K562 (cell line): Measurements from ENCODE around the gene HLCS. TPM values are rescaled to one million over a fixed set of nuclear protein-coding genes. Genes with fewer than 3 reads are reported as not detected.
A peak's percentile ranks its signal among the peaks of the same experiment; 100 is the strongest.

ENCODE experiments used
- ARNT ChIP-seq, 2 experiments: fragments of 450-650 bp; IDR thresholded peaks; 2 replicates each; pipeline ENCODE4 v1.6.1; 2016; ENCODE audit warnings: mild to moderate bottlenecking in 1 of 2
- BRD9 ChIP-seq: fragments of 450-650 bp; IDR thresholded peaks from 2 replicates; pipeline ENCODE4 v1.6.1; 2018; ENCODE audit warnings: low read depth; ENCODE audit not compliant: partially characterized antibody
- CHD4 ChIP-seq: fragments of 200-600 bp; sonication (generic); IDR thresholded peaks from 3 replicates; pipeline ENCODE4 v1.6.1; 2012; ENCODE audit warnings: low read depth, mild to moderate bottlenecking, mixed read lengths, low read length, inconsistent platforms; ENCODE audit not compliant: insufficient read depth, insufficient replicate concordance, poor library complexity, severe bottlenecking
- LEF1 ChIP-seq: fragments of 450-650 bp; IDR thresholded peaks from 2 replicates; pipeline ENCODE4 v1.6.1; 2016; ENCODE audit warnings: mild to moderate bottlenecking
- MCM7 ChIP-seq, 2 experiments: fragments of 450-650 bp; IDR thresholded peaks; 2 replicates each; pipeline ENCODE4 v1.6.1; 2016 to 2018
- SETDB1 ChIP-seq: IDR thresholded peaks from one replicate; pipeline ENCODE4 v1.6.1; 2012; ENCODE audit warnings: low read length, control low read depth, inconsistent platforms
- SMARCE1 ChIP-seq: fragments of 450-650 bp; IDR thresholded peaks from 2 replicates; pipeline ENCODE4 v1.7.1; 2016; ENCODE audit warnings: mild to moderate bottlenecking
- SNIP1 ChIP-seq: fragments of 450-650 bp; IDR thresholded peaks from 2 replicates; pipeline ENCODE4 v1.7.1; 2017; ENCODE audit warnings: low read depth, mild to moderate bottlenecking
- ZNF121 ChIP-seq: sonication (generic); formaldehyde crosslinking; conservative IDR thresholded peaks from 2 replicates; pipeline ENCODE4 v1.8.0; 2022; ENCODE audit warnings: missing genetic modification reagents
- polyA plus RNA-seq, 8 experiments: library from polyadenylated mRNA; depleted of rRNA in 4 of 8; stranded (reverse) in 5 of 8; unstranded in 3 of 8; fragments of >200 nt; fragmentation: Nextera tagmentation in 2 of 8; fragmentation: Illumina TruSeq in 1 of 8; extraction: Ambion mirVana in 2 of 8; extraction: Trizol in 1 of 8; gene quantifications; 2 replicates each; pipeline versions ENCODE4 v1.2.1 to v1.2.3, GENCODE V29; 2011 to 2014; ENCODE audit warnings: inconsistent platforms in 1 of 8, missing spikeins in 1 of 8
- total RNA-seq, 7 experiments: library from RNA; depleted of rRNA in 6 of 7; stranded (reverse); fragments of >200 nt in 6 of 7; fragmentation: Illumina TruSeq in 2 of 7; extraction: Trizol in 2 of 7; gene quantifications; 2 replicates each; pipeline versions ENCODE4 v1.2.1 to v1.2.3, GENCODE V29; 2011 to 2021; ENCODE audit warnings: low replicate concordance in 1 of 7
- TF ChIP-seq, protein P1 (sequence below): sonication (generic); formaldehyde crosslinking; IDR thresholded peaks from 2 replicates; pipeline ENCODE4 v1.8.1; 2023; ENCODE audit warnings: mild to moderate bottlenecking, missing genetic modification reagents
- TF ChIP-seq, protein P2 (sequence below), 2 experiments: fragments of 450-650 bp; IDR thresholded peaks; 2 replicates each; pipeline ENCODE4 v1.6.1; 2016
- TF ChIP-seq, protein P3 (sequence below): fragments of 250-450 bp; sonication (Bioruptor Pico); IDR thresholded peaks from 2 replicates; pipeline ENCODE4 v1.8.0; 2022; ENCODE audit warnings: moderate library complexity, mild to moderate bottlenecking, inconsistent platforms
- TF ChIP-seq, protein P4 (sequence below): fragments of 200-800 bp; sonication (Bioruptor generic); IDR thresholded peaks from 2 replicates; pipeline ENCODE4 v1.6.1; 2016; ENCODE audit warnings: missing genetic modification characterization, missing compliant biosample characterization

The HLCS gene
- total and polyA plus RNA-seq, 9 of the 15 experiments (the other 6 are each of a cell fraction or from before 2014, with no cell fraction given): 3.0 to 21.5 (median 17.1) TPM

DNA sequence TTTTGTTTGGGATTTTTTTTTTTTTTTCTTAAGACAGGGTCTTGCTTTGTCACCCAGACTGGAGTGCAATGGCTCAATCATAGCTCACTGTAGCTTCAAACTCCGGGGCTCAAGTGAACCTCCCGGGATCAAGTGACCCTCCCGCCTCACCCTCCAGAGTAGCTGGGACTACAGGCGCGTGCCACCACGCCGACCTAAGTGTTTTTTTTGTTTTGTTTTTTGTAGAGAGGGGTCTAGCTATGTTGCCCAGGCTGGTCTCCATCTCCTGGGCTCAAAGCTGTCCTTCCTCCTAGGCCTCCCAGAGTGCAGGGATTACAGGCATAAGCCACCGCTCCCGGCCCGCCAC, 776 bp downstream of the HLCS start (continued):
- TF ChIP-seq, protein P1, sequence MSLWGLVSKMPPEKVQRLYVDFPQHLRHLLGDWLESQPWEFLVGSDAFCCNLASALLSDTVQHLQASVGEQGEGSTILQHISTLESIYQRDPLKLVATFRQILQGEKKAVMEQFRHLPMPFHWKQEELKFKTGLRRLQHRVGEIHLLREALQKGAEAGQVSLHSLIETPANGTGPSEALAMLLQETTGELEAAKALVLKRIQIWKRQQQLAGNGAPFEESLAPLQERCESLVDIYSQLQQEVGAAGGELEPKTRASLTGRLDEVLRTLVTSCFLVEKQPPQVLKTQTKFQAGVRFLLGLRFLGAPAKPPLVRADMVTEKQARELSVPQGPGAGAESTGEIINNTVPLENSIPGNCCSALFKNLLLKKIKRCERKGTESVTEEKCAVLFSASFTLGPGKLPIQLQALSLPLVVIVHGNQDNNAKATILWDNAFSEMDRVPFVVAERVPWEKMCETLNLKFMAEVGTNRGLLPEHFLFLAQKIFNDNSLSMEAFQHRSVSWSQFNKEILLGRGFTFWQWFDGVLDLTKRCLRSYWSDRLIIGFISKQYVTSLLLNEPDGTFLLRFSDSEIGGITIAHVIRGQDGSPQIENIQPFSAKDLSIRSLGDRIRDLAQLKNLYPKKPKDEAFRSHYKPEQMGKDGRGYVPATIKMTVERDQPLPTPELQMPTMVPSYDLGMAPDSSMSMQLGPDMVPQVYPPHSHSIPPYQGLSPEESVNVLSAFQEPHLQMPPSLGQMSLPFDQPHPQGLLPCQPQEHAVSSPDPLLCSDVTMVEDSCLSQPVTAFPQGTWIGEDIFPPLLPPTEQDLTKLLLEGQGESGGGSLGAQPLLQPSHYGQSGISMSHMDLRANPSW (CRISPR knock-in tag): no peak
- TF ChIP-seq ZNF121 (CRISPR knock-in tag) (peak; percentile 98), LEF1 (no peak), SMARCE1 (peak; percentile 50; the same call in 1 of the 2 replicates), BRD9 (no peak), SETDB1 (peak; percentile 11), CHD4 (no peak), MCM7 (IDR thresholded peaks at IDR 0.05) (no peak), SNIP1 (0 out of 2 replicates have a peak, but pooled peaks have one; percentile 22), ARNT (IDR thresholded peaks at IDR 0.05) (no peak)
- TF ChIP-seq, protein P2, sequence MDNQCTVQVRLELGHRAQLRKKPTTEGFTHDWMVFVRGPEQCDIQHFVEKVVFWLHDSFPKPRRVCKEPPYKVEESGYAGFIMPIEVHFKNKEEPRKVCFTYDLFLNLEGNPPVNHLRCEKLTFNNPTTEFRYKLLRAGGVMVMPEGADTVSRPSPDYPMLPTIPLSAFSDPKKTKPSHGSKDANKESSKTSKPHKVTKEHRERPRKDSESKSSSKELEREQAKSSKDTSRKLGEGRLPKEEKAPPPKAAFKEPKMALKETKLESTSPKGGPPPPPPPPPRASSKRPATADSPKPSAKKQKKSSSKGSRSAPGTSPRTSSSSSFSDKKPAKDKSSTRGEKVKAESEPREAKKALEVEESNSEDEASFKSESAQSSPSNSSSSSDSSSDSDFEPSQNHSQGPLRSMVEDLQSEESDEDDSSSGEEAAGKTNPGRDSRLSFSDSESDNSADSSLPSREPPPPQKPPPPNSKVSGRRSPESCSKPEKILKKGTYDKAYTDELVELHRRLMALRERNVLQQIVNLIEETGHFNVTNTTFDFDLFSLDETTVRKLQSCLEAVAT (IDR thresholded peaks at IDR 0.05): peak; percentile 69 to 81; a peak in 2 of 4 replicates
- TF ChIP-seq, protein P3, sequence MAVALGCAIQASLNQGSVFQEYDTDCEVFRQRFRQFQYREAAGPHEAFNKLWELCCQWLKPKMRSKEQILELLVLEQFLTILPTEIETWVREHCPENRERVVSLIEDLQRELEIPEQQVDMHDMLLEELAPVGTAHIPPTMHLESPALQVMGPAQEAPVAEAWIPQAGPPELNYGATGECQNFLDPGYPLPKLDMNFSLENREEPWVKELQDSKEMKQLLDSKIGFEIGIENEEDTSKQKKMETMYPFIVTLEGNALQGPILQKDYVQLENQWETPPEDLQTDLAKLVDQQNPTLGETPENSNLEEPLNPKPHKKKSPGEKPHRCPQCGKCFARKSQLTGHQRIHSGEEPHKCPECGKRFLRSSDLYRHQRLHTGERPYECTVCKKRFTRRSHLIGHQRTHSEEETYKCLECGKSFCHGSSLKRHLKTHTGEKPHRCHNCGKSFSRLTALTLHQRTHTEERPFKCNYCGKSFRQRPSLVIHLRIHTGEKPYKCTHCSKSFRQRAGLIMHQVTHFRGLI: no peak
- TF ChIP-seq, protein P4, sequence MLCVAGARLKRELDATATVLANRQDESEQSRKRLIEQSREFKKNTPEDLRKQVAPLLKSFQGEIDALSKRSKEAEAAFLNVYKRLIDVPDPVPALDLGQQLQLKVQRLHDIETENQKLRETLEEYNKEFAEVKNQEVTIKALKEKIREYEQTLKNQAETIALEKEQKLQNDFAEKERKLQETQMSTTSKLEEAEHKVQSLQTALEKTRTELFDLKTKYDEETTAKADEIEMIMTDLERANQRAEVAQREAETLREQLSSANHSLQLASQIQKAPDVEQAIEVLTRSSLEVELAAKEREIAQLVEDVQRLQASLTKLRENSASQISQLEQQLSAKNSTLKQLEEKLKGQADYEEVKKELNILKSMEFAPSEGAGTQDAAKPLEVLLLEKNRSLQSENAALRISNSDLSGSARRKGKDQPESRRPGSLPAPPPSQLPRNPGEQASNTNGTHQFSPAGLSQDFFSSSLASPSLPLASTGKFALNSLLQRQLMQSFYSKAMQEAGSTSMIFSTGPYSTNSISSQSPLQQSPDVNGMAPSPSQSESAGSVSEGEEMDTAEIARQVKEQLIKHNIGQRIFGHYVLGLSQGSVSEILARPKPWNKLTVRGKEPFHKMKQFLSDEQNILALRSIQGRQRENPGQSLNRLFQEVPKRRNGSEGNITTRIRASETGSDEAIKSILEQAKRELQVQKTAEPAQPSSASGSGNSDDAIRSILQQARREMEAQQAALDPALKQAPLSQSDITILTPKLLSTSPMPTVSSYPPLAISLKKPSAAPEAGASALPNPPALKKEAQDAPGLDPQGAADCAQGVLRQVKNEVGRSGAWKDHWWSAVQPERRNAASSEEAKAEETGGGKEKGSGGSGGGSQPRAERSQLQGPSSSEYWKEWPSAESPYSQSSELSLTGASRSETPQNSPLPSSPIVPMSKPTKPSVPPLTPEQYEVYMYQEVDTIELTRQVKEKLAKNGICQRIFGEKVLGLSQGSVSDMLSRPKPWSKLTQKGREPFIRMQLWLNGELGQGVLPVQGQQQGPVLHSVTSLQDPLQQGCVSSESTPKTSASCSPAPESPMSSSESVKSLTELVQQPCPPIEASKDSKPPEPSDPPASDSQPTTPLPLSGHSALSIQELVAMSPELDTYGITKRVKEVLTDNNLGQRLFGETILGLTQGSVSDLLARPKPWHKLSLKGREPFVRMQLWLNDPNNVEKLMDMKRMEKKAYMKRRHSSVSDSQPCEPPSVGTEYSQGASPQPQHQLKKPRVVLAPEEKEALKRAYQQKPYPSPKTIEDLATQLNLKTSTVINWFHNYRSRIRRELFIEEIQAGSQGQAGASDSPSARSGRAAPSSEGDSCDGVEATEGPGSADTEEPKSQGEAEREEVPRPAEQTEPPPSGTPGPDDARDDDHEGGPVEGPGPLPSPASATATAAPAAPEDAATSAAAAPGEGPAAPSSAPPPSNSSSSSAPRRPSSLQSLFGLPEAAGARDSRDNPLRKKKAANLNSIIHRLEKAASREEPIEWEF: no peak
